Measurements from ENCODE around the gene SWT1.

Gene SWT1, protein sequence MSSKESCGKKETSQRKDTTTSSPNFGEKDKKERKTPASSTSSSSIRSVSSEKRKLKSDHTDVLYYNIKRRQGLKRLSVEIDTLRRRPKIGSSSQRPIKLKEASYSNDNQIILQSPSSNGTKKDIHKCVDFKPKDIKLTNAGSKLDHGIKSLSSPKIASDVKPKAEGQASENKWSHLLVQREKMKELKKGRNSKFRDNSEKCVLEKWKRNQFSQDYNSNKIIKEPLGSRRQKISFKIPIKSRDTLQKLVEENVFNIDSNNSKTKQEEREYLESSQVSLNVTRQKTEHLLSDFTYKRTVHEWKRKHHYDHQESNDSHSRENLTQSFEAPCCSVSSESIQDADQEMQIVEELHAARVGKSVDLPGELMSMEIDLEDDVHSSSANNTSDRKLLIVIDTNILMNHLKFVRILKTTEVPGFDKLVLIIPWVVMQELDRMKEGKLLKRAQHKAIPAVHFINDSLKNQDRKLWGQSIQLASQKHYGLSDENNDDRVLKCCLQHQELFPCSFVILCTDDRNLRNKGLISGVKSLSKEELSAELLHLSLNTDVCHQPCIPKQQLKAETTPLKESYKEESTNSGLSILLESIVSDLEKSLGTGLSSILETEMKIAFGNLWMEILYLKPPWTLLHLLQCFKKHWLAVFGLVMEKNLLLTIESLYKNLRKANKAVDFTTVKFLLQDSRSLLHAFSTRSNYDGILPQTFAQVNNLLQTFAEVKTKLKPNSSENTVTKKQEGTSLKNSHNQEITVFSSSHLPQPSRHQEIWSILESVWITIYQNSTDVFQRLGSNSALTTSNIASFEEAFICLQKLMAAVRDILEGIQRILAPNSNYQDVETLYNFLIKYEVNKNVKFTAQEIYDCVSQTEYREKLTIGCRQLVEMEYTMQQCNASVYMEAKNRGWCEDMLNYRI

GRCh38 chr1:185156854-185157598 is at the start of gene SWT1, which contains the start of gene TRMT1L:
TSS of gene SWT1 (plus strand) at chr1:185157167. CDS start at chr1:185160842, 3,675 bp downstream.
TSS of gene TRMT1L (minus strand) at chr1:185156953. CDS start at chr1:185156712, 241 bp downstream.
- DNase-seq: peak; percentile 99

DNA sequence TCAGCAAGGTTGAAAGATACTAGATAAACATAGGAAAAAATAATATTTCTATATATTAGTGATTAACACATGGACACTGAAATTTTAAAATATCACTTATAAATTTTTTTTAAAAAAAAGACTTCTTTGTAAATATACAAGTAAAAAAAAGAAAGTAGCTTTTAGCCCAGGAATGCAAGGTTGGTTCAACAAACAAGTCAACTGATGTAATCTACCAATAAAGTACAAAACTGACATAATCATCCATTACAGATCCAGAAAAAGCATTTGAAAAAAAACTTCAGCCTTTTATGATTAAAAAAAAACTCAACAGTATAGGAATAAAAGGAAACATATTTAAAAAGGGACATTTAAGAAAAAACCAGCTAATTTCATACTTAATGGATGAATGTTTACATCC is 48.6 kb upstream of the SWT1 start:
- DNase-seq: no peak

- no peak for DNase-seq
These were observed 46.8 kb upstream of the SWT1 start for GRCh38 chr1:185110145-185110544.

GRCh38 chr1:185111873-185112272 is 45.1 kb upstream of the SWT1 start:
- no peak for DNase-seq

DNA sequence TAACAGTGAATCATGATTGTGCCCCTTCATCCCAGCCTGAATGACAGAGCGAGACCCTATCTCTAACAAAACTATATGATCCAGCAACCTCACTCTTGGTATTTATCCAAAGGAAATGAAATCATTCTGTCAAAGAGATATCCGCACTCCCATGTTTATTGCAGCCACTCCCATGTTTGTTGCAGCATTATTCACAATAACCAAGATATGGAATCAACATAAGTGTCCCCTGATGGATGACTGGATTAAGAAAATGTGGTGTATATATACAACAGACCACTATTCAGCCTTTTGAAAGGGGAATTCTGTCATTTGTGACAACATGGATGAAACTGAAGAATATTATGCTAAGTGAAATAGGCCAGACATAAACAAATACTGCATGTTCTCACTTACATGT is 44.6 kb upstream of the SWT1 start:
- no peak for DNase-seq

GRCh38 chr1:185129708-185130107 is 27.3 kb upstream of the SWT1 start:
- DNase-seq: no peak

DNA sequence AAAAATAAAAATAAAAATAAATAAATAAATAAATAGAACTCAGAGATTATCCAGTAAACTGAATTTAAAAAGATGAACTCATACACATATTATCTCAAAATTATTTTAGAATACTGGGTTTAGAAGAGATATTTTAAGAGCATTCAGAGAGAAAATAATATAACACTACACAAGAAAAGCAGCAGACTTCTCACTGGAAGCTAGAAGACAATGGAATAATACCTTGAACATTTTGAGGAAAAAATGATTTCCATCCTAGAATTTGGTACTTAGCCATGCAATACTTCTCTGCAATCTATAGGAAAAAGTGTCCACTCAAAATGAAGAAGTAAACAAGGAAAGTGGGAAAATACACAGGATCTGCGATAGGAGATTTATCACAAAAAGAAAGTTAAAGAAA is 24.4 kb upstream of the SWT1 start:
- no peak for DNase-seq

- DNase-seq: no peak
These were observed 18.9 kb upstream of the SWT1 start for GRCh38 chr1:185137896-185138545.

DNA sequence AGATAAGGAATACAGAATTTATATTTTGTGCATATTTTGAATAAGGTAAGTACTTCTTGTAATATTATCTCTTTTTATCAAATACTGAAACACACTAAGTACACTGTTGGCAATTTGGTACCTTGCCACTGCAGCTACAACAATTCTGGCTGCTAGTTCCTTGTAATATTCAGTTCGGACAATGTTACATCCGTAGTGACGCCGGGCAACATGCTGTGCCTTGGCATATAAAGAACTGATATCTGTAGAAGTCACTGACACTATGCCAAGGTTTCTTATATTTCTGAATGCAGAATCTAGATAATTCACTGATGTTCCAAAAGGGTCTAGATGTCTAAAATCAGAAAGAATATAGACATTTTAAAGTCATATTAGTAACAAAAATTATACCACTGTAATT is 17.7 kb upstream of the SWT1 start:
- no peak for DNase-seq

DNA sequence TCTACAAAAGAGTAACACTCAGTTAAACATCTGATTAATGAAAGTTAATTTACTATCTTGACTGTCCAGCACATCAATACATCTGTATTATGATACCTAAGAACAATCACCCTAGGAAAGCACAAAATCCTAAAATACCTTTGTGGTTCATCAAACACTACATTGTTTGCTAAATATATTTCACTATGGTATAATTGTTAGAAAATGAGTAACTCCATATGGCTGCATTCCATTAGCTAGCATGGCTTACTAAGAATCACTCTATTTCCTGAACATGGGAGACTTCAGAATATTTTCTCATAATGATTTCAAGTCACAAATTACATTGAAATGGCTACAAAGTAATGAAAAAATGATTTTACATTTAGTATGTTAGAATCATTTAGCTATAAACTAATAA is 12.7 kb upstream of the SWT1 start:
- no peak for DNase-seq

- no peak for DNase-seq
These were observed 5.8 kb upstream of the SWT1 start for GRCh38 chr1:185151215-185151614.

DNA sequence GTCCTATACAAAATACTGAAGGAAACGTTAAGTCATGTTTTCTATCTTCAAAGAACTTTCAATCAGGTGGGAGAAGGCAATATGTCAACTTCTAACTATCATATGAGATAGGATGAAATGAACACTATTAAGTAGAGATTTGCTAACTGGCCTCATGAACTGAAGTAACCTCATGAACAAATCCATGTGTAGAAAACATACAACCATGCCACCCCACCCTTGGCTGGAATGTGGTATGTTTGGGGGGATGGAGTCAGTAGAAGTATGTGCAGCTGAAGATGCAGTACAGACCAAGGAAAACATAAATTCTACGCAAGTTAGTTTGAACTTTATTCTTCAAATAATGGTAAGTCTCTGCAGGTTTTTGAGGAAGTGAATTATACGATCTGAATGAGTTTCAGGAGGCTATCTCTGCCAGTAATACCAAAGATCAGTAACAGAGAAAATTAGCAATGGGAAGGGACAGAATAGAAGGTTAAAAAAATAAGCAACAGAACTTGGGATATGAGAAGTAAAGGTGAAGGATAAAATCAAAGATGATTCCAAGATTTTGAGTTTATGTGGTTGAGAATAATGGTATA is 4.7 kb upstream of the SWT1 start:
- DNase-seq: no peak

DNA sequence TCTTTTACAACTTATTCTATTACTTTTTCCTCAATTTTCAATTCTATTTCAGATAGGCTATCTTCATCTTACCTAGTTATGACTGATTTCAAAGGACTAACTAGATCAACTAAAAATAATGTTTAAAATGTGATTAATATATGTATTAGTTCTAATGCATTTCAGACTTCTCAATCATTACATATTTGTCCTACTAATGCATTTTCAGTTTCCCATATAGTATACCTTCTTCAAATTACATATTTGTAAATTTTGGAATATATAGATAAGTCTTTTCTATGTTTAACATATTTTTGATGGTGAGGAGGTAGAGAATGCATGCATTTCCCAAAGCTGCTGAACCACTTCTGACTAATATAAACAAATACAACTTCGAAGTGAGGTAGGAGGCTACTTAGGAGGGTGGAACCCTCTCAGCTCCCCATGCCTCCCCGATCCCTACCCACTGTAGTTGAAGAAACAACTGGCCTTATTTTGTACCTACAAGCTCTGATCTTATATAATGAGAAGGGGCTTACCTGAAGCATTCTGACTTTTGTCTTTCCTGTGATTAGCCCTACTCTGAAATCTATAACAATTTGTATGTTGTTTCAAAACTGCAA is 2.0 kb upstream of the SWT1 start:
- no peak for DNase-seq

DNA sequence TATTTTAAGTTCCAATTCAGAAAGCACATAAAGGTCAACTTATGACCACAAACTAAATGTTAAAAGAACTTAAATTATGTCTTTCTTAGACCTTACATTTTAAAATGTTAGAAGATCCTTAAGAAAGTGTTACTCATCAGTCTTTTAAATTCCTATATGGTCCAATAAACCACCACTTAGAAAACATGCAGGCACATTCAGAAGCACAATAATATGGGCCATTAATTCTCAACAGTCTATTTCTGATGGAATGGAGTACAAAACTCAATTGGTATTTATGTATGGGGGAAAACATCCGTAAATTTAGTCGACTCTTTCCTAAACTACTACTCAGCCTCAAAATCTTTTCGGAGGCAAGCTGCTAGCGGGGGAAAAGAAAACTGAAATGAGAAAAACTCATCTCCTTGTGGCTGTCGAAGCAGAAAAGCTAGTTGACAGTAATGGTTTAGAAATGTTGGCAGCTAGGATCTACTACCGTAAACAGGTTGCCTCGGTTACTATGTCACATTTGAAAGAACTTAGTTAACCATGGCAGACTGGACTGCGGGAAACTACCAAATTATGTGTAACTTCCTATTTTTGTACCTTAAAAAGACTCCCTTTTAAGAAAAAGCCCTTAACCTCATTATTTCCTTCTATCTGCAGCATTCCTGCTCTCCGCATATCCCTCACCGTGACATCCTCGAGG is 1.2 kb upstream of the SWT1 start:
- DNase-seq: no peak

DNA sequence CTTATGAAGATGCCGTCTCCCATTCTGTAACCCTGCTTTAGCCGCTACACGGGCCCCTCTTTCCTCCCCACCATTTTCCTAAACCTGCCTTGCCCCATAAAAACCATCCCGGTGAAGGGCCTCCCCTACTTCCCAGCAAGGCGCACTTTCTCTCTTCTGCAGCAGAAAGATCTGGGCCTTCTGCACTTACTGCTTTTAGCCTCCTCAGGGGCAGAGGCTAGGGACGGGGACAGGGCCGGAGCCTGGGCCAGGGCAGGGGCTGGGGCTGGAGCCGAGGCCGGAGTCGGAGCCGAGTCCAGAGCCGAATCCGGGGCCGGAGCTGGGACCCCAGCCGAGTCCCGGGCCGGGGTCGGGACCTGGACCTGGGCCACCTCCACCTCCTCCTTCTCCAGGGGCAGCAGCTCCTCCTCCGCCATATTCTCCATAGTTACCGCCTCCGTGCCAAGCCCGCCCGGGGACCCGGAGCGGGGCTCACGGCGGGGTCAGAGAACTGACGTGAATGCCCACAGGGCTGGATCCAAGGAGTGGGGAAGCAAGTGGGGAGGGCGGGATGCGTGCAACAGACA is 596 bp upstream of the SWT1 start:
- no peak for DNase-seq

DNA sequence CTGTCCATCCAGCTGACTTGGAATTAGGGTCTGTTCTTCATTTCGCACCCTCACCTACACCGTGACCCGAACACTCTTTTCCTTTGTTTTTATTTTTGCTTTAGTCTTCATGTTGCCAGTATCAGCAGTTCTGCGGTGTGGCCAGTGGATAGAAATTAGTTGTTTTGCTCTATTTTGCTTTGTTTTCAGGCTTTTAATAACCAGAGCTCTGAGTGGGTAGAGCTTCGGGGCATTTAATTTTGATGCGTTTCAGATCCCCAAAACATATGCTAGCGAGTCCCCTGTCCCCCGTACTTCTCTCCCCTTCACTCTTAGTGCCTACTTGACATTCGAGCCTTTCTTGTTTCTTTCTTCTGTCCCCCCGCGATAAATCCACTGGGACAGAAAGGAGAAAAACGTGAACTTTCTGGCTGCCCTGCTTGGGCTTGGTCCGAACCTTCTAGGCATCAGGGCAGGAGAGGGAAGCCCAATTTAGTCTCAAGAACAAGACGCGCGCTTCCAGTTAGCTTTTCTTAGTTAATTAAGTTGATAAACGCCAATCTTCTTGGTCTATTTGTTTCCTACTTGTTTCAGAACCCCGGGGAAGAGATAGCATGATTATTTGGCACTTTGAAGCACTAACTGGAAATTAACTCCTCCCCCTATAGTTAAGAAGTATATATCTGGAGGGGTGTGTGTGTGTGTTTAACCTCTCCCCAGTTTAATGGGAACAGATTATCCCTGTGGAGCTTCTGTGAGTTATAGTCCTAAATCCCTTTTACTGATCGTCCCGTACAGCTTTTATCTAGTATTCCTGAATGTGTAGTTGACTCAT is 839 bp downstream of the SWT1 start:
- peak; percentile 2 for DNase-seq

DNA sequence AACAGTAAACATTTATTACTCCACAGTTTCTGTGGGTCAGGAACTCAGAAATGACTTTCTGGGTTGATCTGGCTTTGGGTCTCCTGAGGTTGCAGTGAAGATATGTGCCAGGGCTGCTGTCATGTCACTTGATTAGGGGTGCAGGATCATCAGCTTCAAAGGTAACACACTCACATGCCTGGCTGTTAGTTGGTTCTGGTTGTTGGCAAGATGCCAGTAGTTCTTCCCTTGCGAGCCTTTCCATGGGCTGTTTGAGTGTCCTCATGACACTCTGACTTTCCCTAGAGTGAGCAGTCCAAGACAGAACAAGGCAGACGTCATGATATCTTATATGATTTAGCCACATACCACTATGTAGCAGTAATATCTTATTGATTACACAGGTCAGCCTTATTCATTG is 1.8 kb downstream of the SWT1 start:
- no peak for DNase-seq

GRCh38 chr1:185159966-185160365 is 3.0 kb downstream of the SWT1 start:
- DNase-seq: no peak

GRCh38 chr1:185162491-185162890 is 5.5 kb downstream of the SWT1 start:
- DNase-seq: no peak

DNA sequence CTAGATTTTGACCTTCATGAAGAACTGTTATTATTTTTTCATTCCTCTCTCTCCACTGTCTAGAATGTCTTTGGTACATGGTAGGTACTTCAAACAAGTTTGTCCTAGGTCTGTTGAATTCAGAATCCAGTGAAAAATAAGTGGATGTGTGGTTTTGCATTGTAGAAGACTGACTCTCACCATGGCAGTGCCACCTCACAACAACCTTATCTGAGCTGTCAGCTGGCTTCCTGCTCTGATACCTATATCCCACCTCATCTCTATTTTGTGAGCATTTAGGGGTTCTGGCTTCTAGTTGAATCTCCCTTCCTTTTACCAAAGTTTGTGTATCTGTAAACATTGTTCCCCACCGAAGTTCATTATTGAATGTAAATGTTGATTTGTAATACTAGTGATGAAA is 9.1 kb downstream of the SWT1 start:
- no peak for DNase-seq
